Liver (tissue), 9 donors: ENCODE data around the gene LARGE1. TPM values are rescaled to one million over a fixed set of nuclear protein-coding genes. Genes with fewer than 3 reads are reported as not detected.

Experiments
- DNase-seq: peaks from one replicate; pipeline ENCODE4 v3.0.0-alpha.2; 2017; ENCODE audit warnings: low spot score
- H3K27ac ChIP-seq, 2 donors: one replicate each; pipeline ENCODE4 v1.7.0; 2013; ENCODE audit warnings: inconsistent platforms in 2 of 2, low read length in 2 of 2, control low read depth in 1 of 2, low read depth in 1 of 2, mild to moderate bottlenecking in 1 of 2
- H3K27me3 ChIP-seq, 4 donors: one replicate each; pipeline versions ENCODE4 v1.6.1 to v1.7.0; 2013; ENCODE audit warnings: low read length in 3 of 4, inconsistent platforms in 1 of 4, mild to moderate bottlenecking in 1 of 4, moderate library complexity in 1 of 4; ENCODE audit not compliant: control insufficient read depth in 4 of 4, insufficient read depth in 4 of 4
- H3K36me3 ChIP-seq, 4 donors: one replicate each; pipeline versions ENCODE4 v1.6.1 to v1.7.0; 2013; ENCODE audit warnings: low read length in 3 of 4, mild to moderate bottlenecking in 3 of 4, low read depth in 1 of 4, moderate library complexity in 1 of 4; ENCODE audit not compliant: control insufficient read depth in 4 of 4, insufficient read depth in 3 of 4
- H3K4me1 ChIP-seq, 4 donors: one replicate each; pipeline versions ENCODE4 v1.6.1 to v1.7.0; 2013; ENCODE audit warnings: low read length in 3 of 4, mild to moderate bottlenecking in 3 of 4, moderate library complexity in 1 of 4; ENCODE audit not compliant: control insufficient read depth in 4 of 4, insufficient read depth in 4 of 4
- H3K4me3 ChIP-seq, 3 donors: one replicate each; pipeline versions ENCODE4 v1.6.1 to v1.7.0; 2013; ENCODE audit warnings: low read length in 3 of 3, control low read depth in 1 of 3, low read depth in 1 of 3, mild to moderate bottlenecking in 1 of 3
- H3K9ac ChIP-seq, 2 donors: one replicate each; pipeline ENCODE4 v1.7.0; 2013; ENCODE audit warnings: low read length in 2 of 2, mild to moderate bottlenecking in 2 of 2, moderate library complexity in 2 of 2, control low read depth in 1 of 2, low read depth in 1 of 2
- H3K9me3 ChIP-seq, 4 donors: one replicate each; pipeline versions ENCODE4 v1.6.1 to v1.7.0; 2013; ENCODE audit warnings: low read length in 3 of 4; ENCODE audit not compliant: control insufficient read depth in 4 of 4
- CTCF ChIP-seq: fragments of 150-350 bp; IDR thresholded peaks from 2 replicates; pipeline ENCODE4 v1.5.1; 2017; ENCODE audit warnings: improper control_type of control experiment, low read depth, low read length; ENCODE audit not compliant: missing input control
- EGR1 ChIP-seq, 2 donors: IDR thresholded peaks; 2 replicates each; pipeline ENCODE4 v1.6.1; 2016 to 2018; ENCODE audit warnings: antibody characterized with exemption in 2 of 2, low read depth in 2 of 2
- FOXA1 ChIP-seq: IDR thresholded peaks from 2 replicates; pipeline ENCODE4 v1.6.1; 2016; ENCODE audit warnings: antibody characterized with exemption
- FOXA2 ChIP-seq: IDR thresholded peaks from 2 replicates; pipeline ENCODE4 v1.6.1; 2016; ENCODE audit warnings: antibody characterized with exemption
- GABPA ChIP-seq, 2 donors: IDR thresholded peaks in 1 of 2; conservative IDR thresholded peaks in 1 of 2; 2 replicates each; pipeline ENCODE4 v1.6.1; 2016; ENCODE audit warnings: antibody characterized with exemption in 2 of 2, mild to moderate bottlenecking in 1 of 2, moderate library complexity in 1 of 2
- HNF4A ChIP-seq, 2 donors: conservative IDR thresholded peaks; 2 replicates each; pipeline ENCODE4 v1.6.1; 2016; ENCODE audit warnings: antibody characterized with exemption in 2 of 2, mild to moderate bottlenecking in 2 of 2
- HNF4G ChIP-seq: IDR thresholded peaks from 2 replicates; pipeline ENCODE4 v1.6.1; 2016; ENCODE audit warnings: antibody characterized with exemption
- JUND ChIP-seq, 2 donors: IDR thresholded peaks; 2 replicates each; pipeline ENCODE4 v1.6.1; 2016; ENCODE audit warnings: antibody characterized with exemption in 2 of 2
- MAX ChIP-seq: IDR thresholded peaks from 2 replicates; pipeline ENCODE4 v1.6.1; 2016; ENCODE audit warnings: antibody characterized with exemption
- NR2F2 ChIP-seq: IDR thresholded peaks from 2 replicates; pipeline ENCODE4 v1.6.1; 2016; ENCODE audit warnings: antibody characterized with exemption
- RAD21 ChIP-seq, 2 donors: IDR thresholded peaks; 2 replicates each; pipeline ENCODE4 v1.6.1; 2016; ENCODE audit warnings: antibody characterized with exemption in 2 of 2, mild to moderate bottlenecking in 2 of 2
- REST ChIP-seq: IDR thresholded peaks from 2 replicates; pipeline ENCODE4 v1.6.1; 2016; ENCODE audit warnings: antibody characterized with exemption, mild to moderate bottlenecking
- RXRA ChIP-seq, 2 donors: IDR thresholded peaks; 2 replicates each; pipeline ENCODE4 v1.6.1; 2017 to 2018; ENCODE audit warnings: antibody characterized with exemption in 2 of 2, mild to moderate bottlenecking in 1 of 2
- SP1 ChIP-seq: IDR thresholded peaks from 2 replicates; pipeline ENCODE4 v1.6.1; 2018; ENCODE audit warnings: antibody characterized with exemption, mild to moderate bottlenecking
- TAF1 ChIP-seq: conservative IDR thresholded peaks from 2 replicates; pipeline ENCODE4 v1.6.1; 2016; ENCODE audit warnings: antibody characterized with exemption, mild to moderate bottlenecking
- YY1 ChIP-seq: IDR thresholded peaks from 2 replicates; pipeline ENCODE4 v1.6.1; 2016; ENCODE audit warnings: antibody characterized with exemption, mild to moderate bottlenecking
- WGBS: extraction: QIAGEN DNeasy Blood & Tissue Kit; methylation state at CpG from one replicate; pipeline ENCODE4 v1.1.7; 2013; 5-methylcytosine and 5-hydroxymethylcytosine counted together
- polyA plus RNA-seq, 2 donors: library from polyadenylated mRNA; stranded (reverse) in 1 of 2; unstranded in 1 of 2; fragments of 200-250 nt in 1 of 2; fragments of >200 nt in 1 of 2; fragmentation: Nextera tagmentation in 1 of 2; extraction: Ambion mirVana in 1 of 2; gene quantifications; one replicate each; pipeline versions ENCODE4 v1.2.1 to v1.2.3, GENCODE V29; 2013 to 2015
- total RNA-seq, 2 donors: library from RNA; depleted of rRNA; stranded (reverse); fragments of >200 nt; gene quantifications; one replicate each; pipeline ENCODE4 v1.2.3, GENCODE V29; 2014
- TF ChIP-seq, protein P1 (sequence below): IDR thresholded peaks from 2 replicates; pipeline ENCODE4 v1.6.1; 2016; ENCODE audit warnings: antibody characterized with exemption
- TF ChIP-seq, protein P2 (sequence below): IDR thresholded peaks from 2 replicates; pipeline ENCODE4 v1.6.1; 2016; ENCODE audit warnings: antibody characterized with exemption
- donor health status: healthy.
- donor health status: healthy.
- donor health status: healthy.
- donor health status: healthy.
- donor health status: healthy.

LARGE1 gene
- total and polyA plus RNA-seq, 4 donors, result 2.3 to 14.1 (median 5.7) TPM

- 75% methylated on average over 1 of the region's 1 CpG for WGBS
- H3K4me3 ChIP-seq, result no peak overlapping the region
- no peaks in the 10 kb centered on the region for H3K36me3 ChIP-seq
- TF ChIP-seq REST, result no peak
- no peak for TF ChIP-seq FOXA1
- no peak for TF ChIP-seq RXRA (IDR thresholded peaks at IDR 0.05)
- no peak for TF ChIP-seq JUND (IDR thresholded peaks at IDR 0.05)
- no peak for TF ChIP-seq CTCF
- no peak for TF ChIP-seq NR2F2
- no peak for TF ChIP-seq HNF4A (conservative IDR thresholded peaks at IDR 0.05)
- TF ChIP-seq HNF4G, result no peak
- no peak for TF ChIP-seq MAX
- TF ChIP-seq SP1, result no peak
- no peak for TF ChIP-seq FOXA2
- no peak for TF ChIP-seq RAD21 (IDR thresholded peaks at IDR 0.05)
- no peak for TF ChIP-seq GABPA (IDR thresholded peaks at IDR 0.05 in 1 of 2, conservative IDR thresholded peaks at IDR 0.05 in 1 of 2)
- TF ChIP-seq EGR1 (IDR thresholded peaks at IDR 0.05; ENCODE audit: low read depth in 2 of 2), result no peak
- TF ChIP-seq, protein P1, sequence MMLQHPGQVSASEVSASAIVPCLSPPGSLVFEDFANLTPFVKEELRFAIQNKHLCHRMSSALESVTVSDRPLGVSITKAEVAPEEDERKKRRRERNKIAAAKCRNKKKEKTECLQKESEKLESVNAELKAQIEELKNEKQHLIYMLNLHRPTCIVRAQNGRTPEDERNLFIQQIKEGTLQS, result no peak
- TF ChIP-seq, protein P2, sequence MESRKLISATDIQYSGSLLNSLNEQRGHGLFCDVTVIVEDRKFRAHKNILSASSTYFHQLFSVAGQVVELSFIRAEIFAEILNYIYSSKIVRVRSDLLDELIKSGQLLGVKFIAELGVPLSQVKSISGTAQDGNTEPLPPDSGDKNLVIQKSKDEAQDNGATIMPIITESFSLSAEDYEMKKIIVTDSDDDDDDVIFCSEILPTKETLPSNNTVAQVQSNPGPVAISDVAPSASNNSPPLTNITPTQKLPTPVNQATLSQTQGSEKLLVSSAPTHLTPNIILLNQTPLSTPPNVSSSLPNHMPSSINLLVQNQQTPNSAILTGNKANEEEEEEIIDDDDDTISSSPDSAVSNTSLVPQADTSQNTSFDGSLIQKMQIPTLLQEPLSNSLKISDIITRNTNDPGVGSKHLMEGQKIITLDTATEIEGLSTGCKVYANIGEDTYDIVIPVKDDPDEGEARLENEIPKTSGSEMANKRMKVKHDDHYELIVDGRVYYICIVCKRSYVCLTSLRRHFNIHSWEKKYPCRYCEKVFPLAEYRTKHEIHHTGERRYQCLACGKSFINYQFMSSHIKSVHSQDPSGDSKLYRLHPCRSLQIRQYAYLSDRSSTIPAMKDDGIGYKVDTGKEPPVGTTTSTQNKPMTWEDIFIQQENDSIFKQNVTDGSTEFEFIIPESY, result no peak
- TF ChIP-seq YY1, result no peak
- no peak for DNase-seq
- H3K9ac ChIP-seq, result no peak overlapping the region
- H3K9me3 ChIP-seq, result peaks cover 0 to 8% (median 3%) of the 10 kb centered on the region in 4 donors
- no peak overlapping the region for H3K27ac ChIP-seq
- no peaks in the 10 kb centered on the region for H3K4me1 ChIP-seq
- H3K27me3 ChIP-seq, result no peaks in the 10 kb centered on the region
These were observed 209.9 kb downstream of the LARGE1 start for GRCh38 chr22:33710326-33710725.

DNA sequence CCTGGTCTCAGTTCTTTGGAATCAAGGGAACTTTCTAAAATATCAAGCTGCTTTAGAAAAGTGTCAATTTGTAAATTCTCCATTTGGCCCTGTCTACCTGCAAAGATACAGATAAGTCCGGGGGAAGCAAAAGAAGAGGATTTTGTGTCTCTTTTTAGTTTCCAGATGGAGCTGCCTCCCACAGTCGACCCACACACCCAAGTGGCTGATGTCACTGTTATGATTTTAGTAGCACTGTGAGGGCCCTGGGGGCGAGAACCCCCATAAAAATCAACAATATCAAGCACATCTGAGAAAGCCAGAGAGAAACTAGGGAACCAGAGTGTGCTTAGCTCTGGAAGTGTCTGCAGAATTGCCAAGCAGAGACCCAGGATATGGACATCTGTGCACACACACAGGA is 212.7 kb downstream of the LARGE1 start:
- Histone ChIP-seq H3K9ac (no peak overlapping the region), H3K27ac (no peak overlapping the region), H3K36me3 (no peaks in the 10 kb centered on the region), H3K27me3 (no peaks in the 10 kb centered on the region), H3K4me1 (no peaks in the 10 kb centered on the region), H3K4me3 (no peak overlapping the region), H3K9me3 (peaks cover 0 to 3% (median 0%) of the 10 kb centered on the region in 4 donors)
- no peak for DNase-seq
- WGBS, result 91% methylated on average over 3 of the region's 3 CpGs
- TF ChIP-seq CTCF, result no peak
- no peak for TF ChIP-seq FOXA1
- TF ChIP-seq FOXA2, result no peak
- TF ChIP-seq, protein P2, result no peak
- no peak for TF ChIP-seq HNF4A (conservative IDR thresholded peaks at IDR 0.05)
- TF ChIP-seq MAX, result no peak
- no peak for TF ChIP-seq JUND (IDR thresholded peaks at IDR 0.05)
- no peak for TF ChIP-seq NR2F2
- TF ChIP-seq YY1, result no peak
- no peak for TF ChIP-seq RXRA (IDR thresholded peaks at IDR 0.05)
- no peak for TF ChIP-seq RAD21 (IDR thresholded peaks at IDR 0.05)
- TF ChIP-seq TAF1, result no peak
- no peak for TF ChIP-seq HNF4G
